ENCODE results near the gene PTBP1. TPM values are rescaled to one million over a fixed set of nuclear protein-coding genes. Genes with fewer than 3 reads are reported as not detected.

PTBP1 gene
- total RNA-seq, 1 experiment from 2014 or later = 680 TPM

GRCh38 chr19:853014-853585, 55.8 kb downstream of the PTBP1 start:
- ChIA-PET POLR2A (no interaction called here), CTCF (no interaction called here)
- Mint-ChIP-seq H3K4me3 (no peak overlapping the region), H3K4me1 (no peaks in the 10 kb centered on the region), H3K27ac (no peak overlapping the region), H3K36me3 (no peaks in the 10 kb centered on the region), H3K27me3 (ENCODE audit: low read depth) (peaks cover 7% of the 10 kb centered on the region), H3K9me3 (no peaks in the 10 kb centered on the region)
- DNase-seq (ENCODE audit: low spot score) (peak; percentile 13), ATAC-seq (no peak)
- TF ChIP-seq IRF2 (CRISPR knock-in tag; IDR thresholded peaks at IDR 0.05; ENCODE audit: borderline replicate concordance, low read depth) = no peak
- TF ChIP-seq ETV6 (CRISPR knock-in tag; IDR thresholded peaks at IDR 0.05) = no peak
- no peak for TF ChIP-seq NR3C1 (CRISPR knock-in tag; conservative IDR thresholded peaks at IDR 0.05; ENCODE audit: low read depth)
- no peak for TF ChIP-seq STAT6 (CRISPR knock-in tag; conservative IDR thresholded peaks at IDR 0.05; ENCODE audit: low read depth)
- no peak for TF ChIP-seq GTF2I (CRISPR knock-in tag; conservative IDR thresholded peaks at IDR 0.05)
- TF ChIP-seq AR (CRISPR knock-in tag; IDR thresholded peaks at IDR 0.05) = no peak
- TF ChIP-seq SMAD4 (CRISPR knock-in tag; IDR thresholded peaks at IDR 0.05) = no peak
- TF ChIP-seq AFF4 (CRISPR knock-in tag; IDR thresholded peaks at IDR 0.05; ENCODE audit: borderline replicate concordance) = no peak
- TF ChIP-seq E2F1 (CRISPR knock-in tag; IDR thresholded peaks at IDR 0.05) = no peak
- no peak for TF ChIP-seq ZNF671 (CRISPR knock-in tag; IDR thresholded peaks at IDR 0.05)
- TF ChIP-seq ZSCAN18 (CRISPR knock-in tag; IDR thresholded peaks at IDR 0.05) = no peak
- no peak for TF ChIP-seq MLX (CRISPR knock-in tag; IDR thresholded peaks at IDR 0.05)
- no peak for TF ChIP-seq TEAD1 (CRISPR knock-in tag; IDR thresholded peaks at IDR 0.05)
- no peak for TF ChIP-seq E2F5 (CRISPR knock-in tag; IDR thresholded peaks at IDR 0.05)
- TF ChIP-seq PRDM15 (CRISPR knock-in tag; IDR thresholded peaks at IDR 0.05) = no peak
- TF ChIP-seq FOXK1 (CRISPR knock-in tag; IDR thresholded peaks at IDR 0.05) = no peak
- no peak for TF ChIP-seq FOXP4 (CRISPR knock-in tag; IDR thresholded peaks at IDR 0.05)
